Measurements from ENCODE around the gene PXDN.
"Not testable (repeated sequence)": the region's sequence is repeated elsewhere in the genome, so short reads cannot be mapped to it uniquely, and the experiment has no call there.

DNA sequence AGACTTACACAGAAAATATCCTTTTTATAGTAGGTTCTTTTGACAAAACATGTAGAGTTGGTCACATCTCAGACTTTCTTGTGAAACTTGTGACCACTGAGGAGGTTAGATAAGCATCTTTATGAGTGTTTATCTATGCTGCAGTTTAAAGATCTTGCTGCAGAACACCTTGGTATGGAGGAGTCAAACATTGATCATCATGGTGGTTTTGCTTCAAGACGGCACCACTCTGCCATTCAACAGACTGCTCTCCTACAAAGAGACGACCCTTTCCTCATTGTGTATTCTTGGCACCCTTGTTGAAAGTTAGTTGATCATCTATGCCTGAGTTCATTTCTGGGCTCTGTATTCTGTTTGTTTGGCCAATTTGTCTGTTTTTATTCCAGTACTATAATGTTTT lies 20.0 kb downstream of the PXDN start:
- TF ChIP-seq, protein P1, sequence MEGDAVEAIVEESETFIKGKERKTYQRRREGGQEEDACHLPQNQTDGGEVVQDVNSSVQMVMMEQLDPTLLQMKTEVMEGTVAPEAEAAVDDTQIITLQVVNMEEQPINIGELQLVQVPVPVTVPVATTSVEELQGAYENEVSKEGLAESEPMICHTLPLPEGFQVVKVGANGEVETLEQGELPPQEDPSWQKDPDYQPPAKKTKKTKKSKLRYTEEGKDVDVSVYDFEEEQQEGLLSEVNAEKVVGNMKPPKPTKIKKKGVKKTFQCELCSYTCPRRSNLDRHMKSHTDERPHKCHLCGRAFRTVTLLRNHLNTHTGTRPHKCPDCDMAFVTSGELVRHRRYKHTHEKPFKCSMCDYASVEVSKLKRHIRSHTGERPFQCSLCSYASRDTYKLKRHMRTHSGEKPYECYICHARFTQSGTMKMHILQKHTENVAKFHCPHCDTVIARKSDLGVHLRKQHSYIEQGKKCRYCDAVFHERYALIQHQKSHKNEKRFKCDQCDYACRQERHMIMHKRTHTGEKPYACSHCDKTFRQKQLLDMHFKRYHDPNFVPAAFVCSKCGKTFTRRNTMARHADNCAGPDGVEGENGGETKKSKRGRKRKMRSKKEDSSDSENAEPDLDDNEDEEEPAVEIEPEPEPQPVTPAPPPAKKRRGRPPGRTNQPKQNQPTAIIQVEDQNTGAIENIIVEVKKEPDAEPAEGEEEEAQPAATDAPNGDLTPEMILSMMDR (IDR thresholded peaks at IDR 0.05; ENCODE audit: low read depth, low read length, poor library complexity, severe bottlenecking): not testable (repeated sequence)
- not testable (repeated sequence) for TF ChIP-seq EZH2phosphoT487 (IDR thresholded peaks at IDR 0.05; ENCODE audit: borderline replicate concordance, low read length)

Data from DOHH2 (cell line).